ENCODE results near the gene RABGAP1. TPM values are rescaled to one million over a fixed set of nuclear protein-coding genes. Genes with fewer than 3 reads are reported as not detected.

Gene RABGAP1
- total and polyA plus RNA-seq, 7 donors: 15.5 to 57.9 (median 33.6) TPM

DNA sequence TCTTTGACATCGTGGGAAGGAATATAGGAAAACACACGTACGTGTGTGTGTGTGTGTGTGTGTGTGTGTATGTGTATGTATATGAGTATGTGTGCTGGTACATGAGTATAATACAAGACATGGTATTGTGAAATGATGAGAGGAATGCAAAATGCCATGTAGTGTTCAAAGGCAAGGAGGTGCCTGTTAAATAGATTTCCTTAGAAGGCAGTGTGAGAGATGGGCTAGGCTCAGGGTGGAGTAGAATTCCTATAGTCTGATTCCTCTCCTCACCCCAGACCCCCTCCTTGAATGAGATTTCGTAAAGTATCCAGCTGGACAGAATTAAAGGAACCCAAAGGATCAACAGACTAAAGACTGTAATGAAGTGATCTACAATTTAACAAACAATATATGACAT lies 103.8 kb downstream of the RABGAP1 start:
- no peak for ATAC-seq
- H3K4me1 ChIP-seq: peaks cover 16% of the 10 kb centered on the region
- 80 to 87% (median 86%) methylated on average over 4 of the region's 4 CpGs for WGBS, 3 donors

DNA sequence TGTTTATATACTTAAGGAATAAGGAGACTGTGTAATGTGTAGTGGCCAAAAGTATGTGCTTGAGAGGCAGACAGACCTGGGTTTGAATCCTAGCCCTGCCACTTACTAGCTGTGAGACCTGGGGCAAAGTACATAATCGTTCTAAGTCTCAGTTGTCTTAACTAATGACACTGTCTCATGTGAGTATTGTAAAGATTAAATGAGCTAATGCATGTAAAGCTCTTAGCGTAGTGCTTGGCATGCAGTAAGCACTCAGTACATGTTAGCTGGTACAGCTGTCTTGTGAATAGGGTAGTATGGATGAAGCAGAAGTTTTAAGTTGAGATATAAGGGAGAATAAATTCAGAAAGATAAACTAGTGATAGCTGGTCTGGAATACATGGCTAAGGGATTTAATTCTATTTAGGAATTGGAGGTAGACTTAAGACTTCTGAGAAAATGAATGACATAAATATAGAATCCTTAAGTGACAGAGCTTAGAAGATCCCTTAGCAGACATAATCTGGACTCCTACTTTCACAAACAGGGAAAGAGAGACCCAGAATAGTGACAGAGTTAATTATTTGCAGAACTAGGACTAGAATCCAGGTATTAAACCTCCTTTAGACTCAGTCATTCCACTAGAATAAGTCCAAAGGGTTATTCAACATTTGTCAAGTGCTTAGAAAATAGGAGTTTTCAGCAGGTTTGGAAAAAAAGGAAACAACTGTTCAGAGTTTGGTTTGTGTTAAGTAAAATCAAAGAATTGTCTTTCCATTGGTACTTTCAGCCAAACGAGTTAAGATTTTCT lies 105.8 kb downstream of the RABGAP1 start:
- intact Hi-C loops (cut with DNase I): no loop called here
- no peaks in the 10 kb centered on the region for H3K9me3 ChIP-seq
- WGBS, 3 donors: 84 to 89% (median 84%) methylated on average over 3 of the region's 3 CpGs
- no peak for DNase-seq
- TF ChIP-seq, protein P1, sequence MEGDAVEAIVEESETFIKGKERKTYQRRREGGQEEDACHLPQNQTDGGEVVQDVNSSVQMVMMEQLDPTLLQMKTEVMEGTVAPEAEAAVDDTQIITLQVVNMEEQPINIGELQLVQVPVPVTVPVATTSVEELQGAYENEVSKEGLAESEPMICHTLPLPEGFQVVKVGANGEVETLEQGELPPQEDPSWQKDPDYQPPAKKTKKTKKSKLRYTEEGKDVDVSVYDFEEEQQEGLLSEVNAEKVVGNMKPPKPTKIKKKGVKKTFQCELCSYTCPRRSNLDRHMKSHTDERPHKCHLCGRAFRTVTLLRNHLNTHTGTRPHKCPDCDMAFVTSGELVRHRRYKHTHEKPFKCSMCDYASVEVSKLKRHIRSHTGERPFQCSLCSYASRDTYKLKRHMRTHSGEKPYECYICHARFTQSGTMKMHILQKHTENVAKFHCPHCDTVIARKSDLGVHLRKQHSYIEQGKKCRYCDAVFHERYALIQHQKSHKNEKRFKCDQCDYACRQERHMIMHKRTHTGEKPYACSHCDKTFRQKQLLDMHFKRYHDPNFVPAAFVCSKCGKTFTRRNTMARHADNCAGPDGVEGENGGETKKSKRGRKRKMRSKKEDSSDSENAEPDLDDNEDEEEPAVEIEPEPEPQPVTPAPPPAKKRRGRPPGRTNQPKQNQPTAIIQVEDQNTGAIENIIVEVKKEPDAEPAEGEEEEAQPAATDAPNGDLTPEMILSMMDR (IDR thresholded peaks at IDR 0.05): no peak
- H3K4me3 ChIP-seq: no peak overlapping the region
- ATAC-seq: no peak
- H3K4me1 ChIP-seq: peaks cover 27% of the 10 kb centered on the region
- no peaks in the 10 kb centered on the region for H3K27me3 ChIP-seq (ENCODE audit: insufficient read depth in 3 of 3, low read length in 2 of 3)
- no peak overlapping the region for H3K27ac ChIP-seq
- H3K36me3 ChIP-seq (ENCODE audit: insufficient read depth in 1 of 2, low read depth in 1 of 2): no peaks in the 10 kb centered on the region

More for the DNA sequence above, 103.8 kb downstream of the RABGAP1 start:
- DNase-seq: no peak
- TF ChIP-seq, protein P1 (IDR thresholded peaks at IDR 0.05): no peak
- Histone ChIP-seq H3K27me3 (ENCODE audit: insufficient read depth in 3 of 3, low read length in 2 of 3) (no peaks in the 10 kb centered on the region), H3K4me3 (no peak overlapping the region), H3K9me3 (no peaks in the 10 kb centered on the region), H3K36me3 (ENCODE audit: insufficient read depth in 1 of 2, low read depth in 1 of 2) (no peaks in the 10 kb centered on the region), H3K27ac (no peak overlapping the region)
- intact Hi-C loops (cut with DNase I): no loop called here

DNA sequence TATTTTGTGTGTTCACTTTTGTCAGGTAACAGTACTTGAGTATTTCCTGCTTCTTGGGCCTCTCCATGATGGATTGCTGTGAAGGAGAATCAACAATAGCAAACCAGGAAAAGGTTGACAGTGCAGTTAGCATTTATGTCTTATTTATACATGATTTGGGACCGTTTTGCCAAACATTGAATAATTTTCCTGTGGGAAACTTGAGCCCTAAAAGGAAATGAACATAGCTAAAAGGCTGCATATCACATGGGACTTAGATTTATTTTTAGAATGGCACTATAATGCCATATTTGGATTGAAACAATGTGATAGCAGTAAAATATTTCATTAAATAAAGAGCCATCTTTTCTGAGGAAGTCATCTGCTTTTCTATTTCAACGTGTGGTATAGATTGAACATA lies 107.9 kb downstream of the RABGAP1 start:
- Histone ChIP-seq H3K4me3 (no peak overlapping the region), H3K9me3 (no peaks in the 10 kb centered on the region), H3K27ac (peak overlapping the region; percentile 3), H3K4me1 (peaks cover 27% of the 10 kb centered on the region), H3K36me3 (ENCODE audit: insufficient read depth in 1 of 2, low read depth in 1 of 2) (no peaks in the 10 kb centered on the region), H3K27me3 (ENCODE audit: insufficient read depth in 3 of 3, low read length in 2 of 3) (no peaks in the 10 kb centered on the region)
- intact Hi-C loops (cut with DNase I): no loop called here
- ATAC-seq (no peak), DNase-seq (no peak)
- TF ChIP-seq, protein P1 (IDR thresholded peaks at IDR 0.05): no peak
- 37 to 43% (median 42%) methylated on average over 2 of the region's 2 CpGs for WGBS, 3 donors

DNA sequence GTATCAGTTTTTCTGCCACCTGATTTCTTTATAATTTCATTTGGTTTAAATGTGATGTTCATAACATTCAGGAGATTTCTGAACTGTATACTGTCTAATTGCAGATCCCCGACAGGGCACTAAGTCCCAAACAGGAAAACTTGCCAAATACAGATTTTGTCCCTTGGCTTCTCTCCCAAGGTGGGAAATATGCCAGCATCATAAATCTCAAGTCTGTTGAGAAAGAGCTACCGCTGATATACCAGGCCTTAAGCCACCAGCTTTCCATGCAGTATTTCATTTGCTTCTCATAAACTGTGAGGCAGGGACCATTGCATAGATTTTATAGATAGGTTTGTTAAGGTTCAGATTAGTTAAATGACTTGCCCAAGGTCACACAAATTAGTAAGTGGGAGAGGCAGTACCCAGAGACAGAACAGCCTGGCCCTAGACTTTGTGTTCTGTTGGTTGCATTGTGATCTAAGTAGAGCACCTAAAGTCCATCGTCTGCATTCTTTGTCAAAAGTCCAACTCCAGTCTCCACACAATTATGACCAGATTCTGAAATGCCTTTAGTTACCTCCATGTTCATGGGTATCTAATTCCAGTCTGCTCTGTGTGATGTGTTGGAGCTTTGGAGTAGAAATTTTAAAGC lies 108.9 kb downstream of the RABGAP1 start:
- WGBS, 3 donors: 6 to 9% (median 8%) methylated on average over 3 of the region's 3 CpGs
- Histone ChIP-seq H3K27me3 (ENCODE audit: insufficient read depth in 3 of 3, low read length in 2 of 3) (no peaks in the 10 kb centered on the region), H3K9me3 (no peaks in the 10 kb centered on the region), H3K4me1 (peaks cover 27% of the 10 kb centered on the region), H3K4me3 (no peak overlapping the region), H3K27ac (peak overlapping the region; percentile 3), H3K36me3 (ENCODE audit: insufficient read depth in 1 of 2, low read depth in 1 of 2) (peaks cover 0 to 2% of the 10 kb centered on the region in 2 donors)
- ATAC-seq: peak in 3 of 4 donors; percentile 65 to 87 (median 82)
- no peak for DNase-seq
- intact Hi-C loops (cut with DNase I): no loop called here
- TF ChIP-seq, protein P1 (IDR thresholded peaks at IDR 0.05): no peak
